ENCODE results near the gene C19orf12. TPM values are rescaled to one million over a fixed set of nuclear protein-coding genes. Genes with fewer than 3 reads are reported as not detected.
"Not testable (repeated sequence)": the region's sequence is repeated elsewhere in the genome, so short reads cannot be mapped to it uniquely, and the experiment has no call there.

C19orf12 gene
- total RNA-seq, 1 donor from 2014 or later: 21.6 TPM

- intact Hi-C loops (cut with micrococcal nuclease): loop anchor here (10.0 kb wide), 2 partner anchors 103 to 497 kb away; partner anchors contain the start of genes CCNE1 and UQCRFS1
- H3K9me3 Mint-ChIP-seq: no peaks in the 10 kb centered on the region
- H3K4me1 Mint-ChIP-seq: peaks cover 61% of the 10 kb centered on the region
- H3K4me3 Mint-ChIP-seq: no peak overlapping the region
- H3K27ac Mint-ChIP-seq: peak overlapping the region; percentile 36
- no peak for DNase-seq
- H3K27me3 Mint-ChIP-seq: no peaks in the 10 kb centered on the region
- CTCF ChIA-PET: interaction anchor here (1.0 to 2.0 kb wide), 3 partner anchors 19 to 102 kb away, joined by 3 to 13 read pairs (median 4); no protein-coding TSS in a partner anchor
- POLR2A ChIA-PET: interaction anchor here (1.0 kb wide), 1 partner anchor 106 kb away, joined by 6 read pairs; the partner anchor contains the start of gene POP4
- ATAC-seq (ENCODE audit: low read depth): no peak
- TF ChIP-seq CTCF (IDR thresholded peaks at IDR 0.05): no peak
- peaks cover 22% of the 10 kb centered on the region for H3K36me3 Mint-ChIP-seq (ENCODE audit: low read depth)
Measured at GRCh38 chr19:29711584-29712132, 3.4 kb downstream of the C19orf12 start.

GRCh38 chr19:29709440-29709798, 5.6 kb downstream of the C19orf12 start:
- Mint-ChIP-seq H3K36me3 (ENCODE audit: low read depth) (peaks cover 41% of the 10 kb centered on the region), H3K4me1 (peaks cover 56% of the 10 kb centered on the region)
- POLR2A ChIA-PET; intact Hi-C loops (cut with micrococcal nuclease); H3K9me3 Mint-ChIP-seq; ATAC-seq (ENCODE audit: low read depth); H3K27ac Mint-ChIP-seq; H3K27me3 Mint-ChIP-seq; DNase-seq; H3K4me3 Mint-ChIP-seq; CTCF ChIA-PET: not testable (repeated sequence)

- intact Hi-C loops (cut with micrococcal nuclease): no loop called here
- H3K27ac Mint-ChIP-seq: no peak overlapping the region
- no peak for DNase-seq
- peaks cover 51% of the 10 kb centered on the region for H3K4me1 Mint-ChIP-seq
- peaks cover 42% of the 10 kb centered on the region for H3K36me3 Mint-ChIP-seq (ENCODE audit: low read depth)
- no peak for TF ChIP-seq CTCF (IDR thresholded peaks at IDR 0.05)
- no peak for ATAC-seq (ENCODE audit: low read depth)
- POLR2A ChIA-PET: no interaction called here
- no peak overlapping the region for H3K4me3 Mint-ChIP-seq
- H3K27me3 Mint-ChIP-seq: no peaks in the 10 kb centered on the region
- CTCF ChIA-PET: interaction anchor here (0.9 to 1.0 kb wide), 2 partner anchors 7 to 22 kb away, joined by 3 read pairs; no protein-coding TSS in a partner anchor
- H3K9me3 Mint-ChIP-seq: no peaks in the 10 kb centered on the region
Measured at GRCh38 chr19:29708554-29709439, 6.3 kb downstream of the C19orf12 start.

GRCh38 chr19:29706635-29707034, 8.4 kb downstream of the C19orf12 start:
- Mint-ChIP-seq H3K9me3 (no peaks in the 10 kb centered on the region), H3K27ac (no peak overlapping the region), H3K4me1 (peaks cover 30% of the 10 kb centered on the region), H3K36me3 (ENCODE audit: low read depth) (peaks cover 55% of the 10 kb centered on the region), H3K4me3 (no peak overlapping the region), H3K27me3 (no peaks in the 10 kb centered on the region)
- ATAC-seq (ENCODE audit: low read depth): no peak
- ChIA-PET POLR2A (no interaction called here), CTCF (no interaction called here)
- TF ChIP-seq CTCF (IDR thresholded peaks at IDR 0.05): no peak
- intact Hi-C loops (cut with micrococcal nuclease): no loop called here
- no peak for DNase-seq

GRCh38 chr19:29705706-29706105, 9.4 kb downstream of the C19orf12 start:
- ChIA-PET POLR2A (no interaction called here), CTCF (no interaction called here)
- Mint-ChIP-seq H3K4me3 (no peak overlapping the region), H3K36me3 (ENCODE audit: low read depth) (peaks cover 58% of the 10 kb centered on the region), H3K27me3 (no peaks in the 10 kb centered on the region), H3K27ac (no peak overlapping the region), H3K4me1 (peaks cover 26% of the 10 kb centered on the region), H3K9me3 (no peaks in the 10 kb centered on the region)
- DNase-seq (no peak), ATAC-seq (ENCODE audit: low read depth) (no peak)
- intact Hi-C loops (cut with micrococcal nuclease): no loop called here
- TF ChIP-seq CTCF (IDR thresholded peaks at IDR 0.05): no peak

Measured in activated B cell treated with CpG ODN at 0.5 μM for 24 hours (primary cell).